ENCODE results near the gene NCK1.

NCK1 gene

DNA sequence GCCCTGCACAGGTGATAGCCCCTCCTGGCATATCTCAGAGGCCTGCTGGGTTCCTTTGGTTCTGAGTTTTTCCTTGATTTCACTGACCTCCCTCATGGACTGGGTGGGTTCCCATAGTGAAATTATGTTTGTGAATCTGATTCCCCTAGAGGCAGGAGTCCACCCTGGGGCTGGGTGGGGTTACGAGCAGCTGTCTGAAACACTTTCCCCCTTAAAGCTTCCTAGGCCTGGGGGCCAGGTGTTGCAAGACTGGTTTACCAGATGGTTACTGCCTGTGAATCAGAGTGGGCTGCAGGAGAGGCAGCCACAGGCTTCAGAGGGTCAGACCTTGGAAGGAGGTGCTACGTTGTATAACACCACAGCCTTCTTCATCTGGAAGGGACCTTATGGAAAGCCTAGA lies 130.1 kb downstream of the NCK1 start:
- ATAC-seq = no peak
- TF ChIP-seq ISL1 (CRISPR knock-in tag; IDR thresholded peaks at IDR 0.05) = no peak
- no peak for TF ChIP-seq OSR1 (CRISPR knock-in tag; IDR thresholded peaks at IDR 0.05)

DNA sequence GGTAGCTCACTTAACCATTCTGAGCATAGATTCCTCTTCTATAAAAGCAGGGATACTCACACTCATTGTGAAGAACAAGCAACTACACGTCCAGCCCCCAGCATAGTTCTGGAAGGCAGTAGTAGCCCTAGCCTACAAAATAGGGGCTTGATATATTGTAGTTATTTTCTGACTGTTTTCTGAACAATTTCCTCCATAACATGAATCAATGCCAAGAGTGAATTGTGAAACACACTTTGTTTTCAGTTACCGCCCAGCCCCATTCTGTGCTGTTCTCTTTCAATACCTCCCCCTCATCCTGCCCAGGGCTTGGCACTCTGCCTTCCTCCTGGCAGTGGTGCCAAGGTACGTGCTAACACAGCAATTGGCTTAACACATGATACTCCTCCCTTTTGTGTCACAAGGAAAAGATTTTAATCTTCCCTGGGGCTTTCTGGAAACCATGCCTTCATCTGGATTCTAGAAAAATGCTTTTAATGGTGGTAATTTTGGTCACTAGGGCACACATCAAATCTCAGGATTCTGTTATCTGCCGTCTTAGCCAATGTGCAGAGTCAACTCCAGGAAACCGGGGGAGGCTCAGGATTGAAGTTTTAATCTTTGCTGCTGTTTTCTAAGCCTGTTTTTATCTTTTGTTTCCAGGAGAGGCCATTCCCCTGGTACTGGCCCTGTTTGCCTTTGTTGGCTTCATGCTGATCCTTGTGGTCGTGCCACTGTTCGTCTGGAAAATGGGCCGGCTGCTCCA lies 132.9 kb downstream of the NCK1 start:
- ATAC-seq = peak; percentile 49
- TF ChIP-seq, protein P1, sequence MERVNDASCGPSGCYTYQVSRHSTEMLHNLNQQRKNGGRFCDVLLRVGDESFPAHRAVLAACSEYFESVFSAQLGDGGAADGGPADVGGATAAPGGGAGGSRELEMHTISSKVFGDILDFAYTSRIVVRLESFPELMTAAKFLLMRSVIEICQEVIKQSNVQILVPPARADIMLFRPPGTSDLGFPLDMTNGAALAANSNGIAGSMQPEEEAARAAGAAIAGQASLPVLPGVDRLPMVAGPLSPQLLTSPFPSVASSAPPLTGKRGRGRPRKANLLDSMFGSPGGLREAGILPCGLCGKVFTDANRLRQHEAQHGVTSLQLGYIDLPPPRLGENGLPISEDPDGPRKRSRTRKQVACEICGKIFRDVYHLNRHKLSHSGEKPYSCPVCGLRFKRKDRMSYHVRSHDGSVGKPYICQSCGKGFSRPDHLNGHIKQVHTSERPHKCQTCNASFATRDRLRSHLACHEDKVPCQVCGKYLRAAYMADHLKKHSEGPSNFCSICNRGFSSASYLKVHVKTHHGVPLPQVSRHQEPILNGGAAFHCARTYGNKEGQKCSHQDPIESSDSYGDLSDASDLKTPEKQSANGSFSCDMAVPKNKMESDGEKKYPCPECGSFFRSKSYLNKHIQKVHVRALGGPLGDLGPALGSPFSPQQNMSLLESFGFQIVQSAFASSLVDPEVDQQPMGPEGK (CRISPR knock-in tag; IDR thresholded peaks at IDR 0.05; ENCODE audit: borderline replicate concordance) = no peak
- no peak for TF ChIP-seq ARNTL (CRISPR knock-in tag; IDR thresholded peaks at IDR 0.05; ENCODE audit: borderline replicate concordance, low read depth)
- no peak for TF ChIP-seq ZFP3 (CRISPR knock-in tag; IDR thresholded peaks at IDR 0.05)
- TF ChIP-seq PPARA (CRISPR knock-in tag; IDR thresholded peaks at IDR 0.05; ENCODE audit: borderline replicate concordance) = no peak
- TF ChIP-seq ISL1 (CRISPR knock-in tag; IDR thresholded peaks at IDR 0.05) = no peak
- TF ChIP-seq CSDC2 (CRISPR knock-in tag; IDR thresholded peaks at IDR 0.05) = no peak
- no peak for TF ChIP-seq ESRRG (CRISPR knock-in tag; IDR thresholded peaks at IDR 0.05)
- TF ChIP-seq RARB (CRISPR knock-in tag; IDR thresholded peaks at IDR 0.05) = no peak
- no peak for TF ChIP-seq ZFP30 (CRISPR knock-in tag; IDR thresholded peaks at IDR 0.05)
- TF ChIP-seq ZC3H10 (CRISPR knock-in tag; IDR thresholded peaks at IDR 0.05) = no peak

DNA sequence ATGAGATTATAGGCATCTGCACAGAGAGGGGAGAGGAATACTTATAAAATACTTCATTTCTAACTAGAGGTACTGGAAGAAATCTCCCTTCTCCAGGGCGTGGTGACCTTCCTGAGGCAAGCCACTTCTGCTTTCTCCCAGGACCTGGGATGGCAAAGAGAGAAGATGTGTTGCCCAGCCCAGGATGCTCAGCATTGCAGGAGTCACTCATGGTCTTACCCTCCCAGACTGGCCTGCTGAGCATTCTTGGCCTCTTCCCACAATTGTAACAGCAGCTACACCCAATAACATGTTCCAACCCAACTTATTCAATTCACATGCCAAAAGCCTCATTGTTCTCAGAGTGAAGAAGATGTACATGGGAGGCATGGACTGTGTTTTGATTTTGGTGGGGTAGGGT lies 133.6 kb downstream of the NCK1 start:
- TF ChIP-seq, protein P2, sequence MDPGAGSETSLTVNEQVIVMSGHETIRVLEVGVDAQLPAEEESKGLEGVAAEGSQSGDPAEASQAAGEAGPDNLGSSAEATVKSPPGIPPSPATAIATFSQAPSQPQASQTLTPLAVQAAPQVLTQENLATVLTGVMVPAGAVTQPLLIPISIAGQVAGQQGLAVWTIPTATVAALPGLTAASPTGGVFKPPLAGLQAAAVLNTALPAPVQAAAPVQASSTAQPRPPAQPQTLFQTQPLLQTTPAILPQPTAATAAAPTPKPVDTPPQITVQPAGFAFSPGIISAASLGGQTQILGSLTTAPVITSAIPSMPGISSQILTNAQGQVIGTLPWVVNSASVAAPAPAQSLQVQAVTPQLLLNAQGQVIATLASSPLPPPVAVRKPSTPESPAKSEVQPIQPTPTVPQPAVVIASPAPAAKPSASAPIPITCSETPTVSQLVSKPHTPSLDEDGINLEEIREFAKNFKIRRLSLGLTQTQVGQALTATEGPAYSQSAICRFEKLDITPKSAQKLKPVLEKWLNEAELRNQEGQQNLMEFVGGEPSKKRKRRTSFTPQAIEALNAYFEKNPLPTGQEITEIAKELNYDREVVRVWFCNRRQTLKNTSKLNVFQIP (CRISPR knock-in tag; IDR thresholded peaks at IDR 0.05; ENCODE audit: borderline replicate concordance, low read depth) = no peak
- TF ChIP-seq BACH2 (CRISPR knock-in tag; IDR thresholded peaks at IDR 0.05; ENCODE audit: borderline replicate concordance) = no peak
- no peak for TF ChIP-seq ESRRG (CRISPR knock-in tag; IDR thresholded peaks at IDR 0.05)
- no peak for TF ChIP-seq ZNF70 (CRISPR knock-in tag; IDR thresholded peaks at IDR 0.05)
- no peak for TF ChIP-seq PPARA (CRISPR knock-in tag; IDR thresholded peaks at IDR 0.05; ENCODE audit: borderline replicate concordance)
- no peak for TF ChIP-seq ZFP3 (CRISPR knock-in tag; IDR thresholded peaks at IDR 0.05)
- TF ChIP-seq RARB (CRISPR knock-in tag; IDR thresholded peaks at IDR 0.05) = no peak
- no peak for TF ChIP-seq ARNTL (CRISPR knock-in tag; IDR thresholded peaks at IDR 0.05; ENCODE audit: borderline replicate concordance, low read depth)
- TF ChIP-seq TOX (CRISPR knock-in tag; IDR thresholded peaks at IDR 0.05; ENCODE audit: borderline replicate concordance) = no peak
- no peak for TF ChIP-seq TCF4 (CRISPR knock-in tag; IDR thresholded peaks at IDR 0.05; ENCODE audit: borderline replicate concordance)
- TF ChIP-seq, protein P3, sequence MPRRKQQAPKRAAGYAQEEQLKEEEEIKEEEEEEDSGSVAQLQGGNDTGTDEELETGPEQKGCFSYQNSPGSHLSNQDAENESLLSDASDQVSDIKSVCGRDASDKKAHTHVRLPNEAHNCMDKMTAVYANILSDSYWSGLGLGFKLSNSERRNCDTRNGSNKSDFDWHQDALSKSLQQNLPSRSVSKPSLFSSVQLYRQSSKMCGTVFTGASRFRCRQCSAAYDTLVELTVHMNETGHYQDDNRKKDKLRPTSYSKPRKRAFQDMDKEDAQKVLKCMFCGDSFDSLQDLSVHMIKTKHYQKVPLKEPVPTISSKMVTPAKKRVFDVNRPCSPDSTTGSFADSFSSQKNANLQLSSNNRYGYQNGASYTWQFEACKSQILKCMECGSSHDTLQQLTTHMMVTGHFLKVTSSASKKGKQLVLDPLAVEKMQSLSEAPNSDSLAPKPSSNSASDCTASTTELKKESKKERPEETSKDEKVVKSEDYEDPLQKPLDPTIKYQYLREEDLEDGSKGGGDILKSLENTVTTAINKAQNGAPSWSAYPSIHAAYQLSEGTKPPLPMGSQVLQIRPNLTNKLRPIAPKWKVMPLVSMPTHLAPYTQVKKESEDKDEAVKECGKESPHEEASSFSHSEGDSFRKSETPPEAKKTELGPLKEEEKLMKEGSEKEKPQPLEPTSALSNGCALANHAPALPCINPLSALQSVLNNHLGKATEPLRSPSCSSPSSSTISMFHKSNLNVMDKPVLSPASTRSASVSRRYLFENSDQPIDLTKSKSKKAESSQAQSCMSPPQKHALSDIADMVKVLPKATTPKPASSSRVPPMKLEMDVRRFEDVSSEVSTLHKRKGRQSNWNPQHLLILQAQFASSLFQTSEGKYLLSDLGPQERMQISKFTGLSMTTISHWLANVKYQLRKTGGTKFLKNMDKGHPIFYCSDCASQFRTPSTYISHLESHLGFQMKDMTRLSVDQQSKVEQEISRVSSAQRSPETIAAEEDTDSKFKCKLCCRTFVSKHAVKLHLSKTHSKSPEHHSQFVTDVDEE (CRISPR knock-in tag; IDR thresholded peaks at IDR 0.05) = no peak
- no peak for TF ChIP-seq ISL1 (CRISPR knock-in tag; IDR thresholded peaks at IDR 0.05)
- TF ChIP-seq, protein P4, sequence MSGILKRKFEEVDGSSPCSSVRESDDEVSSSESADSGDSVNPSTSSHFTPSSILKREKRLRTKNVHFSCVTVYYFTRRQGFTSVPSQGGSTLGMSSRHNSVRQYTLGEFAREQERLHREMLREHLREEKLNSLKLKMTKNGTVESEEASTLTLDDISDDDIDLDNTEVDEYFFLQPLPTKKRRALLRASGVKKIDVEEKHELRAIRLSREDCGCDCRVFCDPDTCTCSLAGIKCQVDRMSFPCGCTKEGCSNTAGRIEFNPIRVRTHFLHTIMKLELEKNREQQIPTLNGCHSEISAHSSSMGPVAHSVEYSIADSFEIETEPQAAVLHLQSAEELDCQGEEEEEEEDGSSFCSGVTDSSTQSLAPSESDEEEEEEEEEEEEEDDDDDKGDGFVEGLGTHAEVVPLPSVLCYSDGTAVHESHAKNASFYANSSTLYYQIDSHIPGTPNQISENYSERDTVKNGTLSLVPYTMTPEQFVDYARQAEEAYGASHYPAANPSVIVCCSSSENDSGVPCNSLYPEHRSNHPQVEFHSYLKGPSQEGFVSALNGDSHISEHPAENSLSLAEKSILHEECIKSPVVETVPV (CRISPR knock-in tag; IDR thresholded peaks at IDR 0.05) = no peak
- TF ChIP-seq ZFP30 (CRISPR knock-in tag; IDR thresholded peaks at IDR 0.05) = no peak
- no peak for TF ChIP-seq ZNF565 (CRISPR knock-in tag; conservative IDR thresholded peaks at IDR 0.05; ENCODE audit: low read depth)
- TF ChIP-seq, protein P5, sequence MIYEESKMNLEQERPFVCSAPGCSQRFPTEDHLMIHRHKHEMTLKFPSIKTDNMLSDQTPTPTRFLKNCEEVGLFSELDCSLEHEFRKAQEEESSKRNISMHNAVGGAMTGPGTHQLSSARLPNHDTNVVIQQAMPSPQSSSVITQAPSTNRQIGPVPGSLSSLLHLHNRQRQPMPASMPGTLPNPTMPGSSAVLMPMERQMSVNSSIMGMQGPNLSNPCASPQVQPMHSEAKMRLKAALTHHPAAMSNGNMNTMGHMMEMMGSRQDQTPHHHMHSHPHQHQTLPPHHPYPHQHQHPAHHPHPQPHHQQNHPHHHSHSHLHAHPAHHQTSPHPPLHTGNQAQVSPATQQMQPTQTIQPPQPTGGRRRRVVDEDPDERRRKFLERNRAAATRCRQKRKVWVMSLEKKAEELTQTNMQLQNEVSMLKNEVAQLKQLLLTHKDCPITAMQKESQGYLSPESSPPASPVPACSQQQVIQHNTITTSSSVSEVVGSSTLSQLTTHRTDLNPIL (CRISPR knock-in tag; IDR thresholded peaks at IDR 0.05; ENCODE audit: low read depth) = no peak
- no peak for TF ChIP-seq GLIS3 (CRISPR knock-in tag; IDR thresholded peaks at IDR 0.05)
- no peak for TF ChIP-seq SNAI2 (CRISPR knock-in tag; IDR thresholded peaks at IDR 0.05)
- ATAC-seq = no peak
